Tibial artery (tissue), 4 donors: ENCODE measurements around the gene CYP26C1.

ENCODE experiments used
- DNase-seq, 2 donors: peaks; one replicate each; pipeline ENCODE4 v3.0.0-alpha.2; 2019
- H3K27ac ChIP-seq, 2 donors: fragments of 200-600 bp; sonication (generic) in 1 of 2; 1 replicate in 1 of 2; 2 replicates in 1 of 2; pipeline ENCODE4 v1.5.1; 2018 to 2019; ENCODE audit warnings: mild to moderate bottlenecking in 1 of 2
- H3K27me3 ChIP-seq, 2 donors: fragments of 200-600 bp; sonication (generic) in 1 of 2; one replicate each; pipeline versions ENCODE4 v1.5.1 to v1.6.0; 2016 to 2019
- H3K36me3 ChIP-seq, 3 donors: fragments of 200-600 bp; sonication (generic) in 2 of 3; one replicate each; pipeline ENCODE4 v1.5.1; 2016 to 2019; ENCODE audit warnings: mild to moderate bottlenecking in 2 of 3
- H3K4me1 ChIP-seq, 4 donors: fragments of 200-600 bp; sonication (generic) in 2 of 4; 1 replicate in 3 of 4; 2 replicates in 1 of 4; pipeline ENCODE4 v1.5.1; 2016 to 2019
- H3K4me3 ChIP-seq, 2 donors: fragments of 200-600 bp; sonication (generic) in 1 of 2; 1 replicate in 1 of 2; 2 replicates in 1 of 2; pipeline ENCODE4 v1.5.1; 2018 to 2019; ENCODE audit warnings: mild to moderate bottlenecking in 2 of 2
- H3K9me3 ChIP-seq, 3 donors: fragments of 200-600 bp; sonication (generic) in 1 of 3; one replicate each; pipeline ENCODE4 v1.5.1; 2016 to 2019
- CTCF ChIP-seq, 2 experiments: fragments of 200-600 bp in 1 of 2; fragments of 450-650 bp in 1 of 2; IDR thresholded peaks; one replicate each; pipeline ENCODE4 v1.5.1; 2017 to 2019; ENCODE audit warnings: antibody characterized with exemption in 2 of 2, mild to moderate bottlenecking in 1 of 2, moderate library complexity in 1 of 2
- intact Hi-C: fragments of 100-400 bp; cut with DNase I; formaldehyde crosslinking; loops from one replicate; pipeline ENCODE4 v1.15.0; 2023; ENCODE audit warnings: low total_unique reads

The CYP26C1 gene

DNA sequence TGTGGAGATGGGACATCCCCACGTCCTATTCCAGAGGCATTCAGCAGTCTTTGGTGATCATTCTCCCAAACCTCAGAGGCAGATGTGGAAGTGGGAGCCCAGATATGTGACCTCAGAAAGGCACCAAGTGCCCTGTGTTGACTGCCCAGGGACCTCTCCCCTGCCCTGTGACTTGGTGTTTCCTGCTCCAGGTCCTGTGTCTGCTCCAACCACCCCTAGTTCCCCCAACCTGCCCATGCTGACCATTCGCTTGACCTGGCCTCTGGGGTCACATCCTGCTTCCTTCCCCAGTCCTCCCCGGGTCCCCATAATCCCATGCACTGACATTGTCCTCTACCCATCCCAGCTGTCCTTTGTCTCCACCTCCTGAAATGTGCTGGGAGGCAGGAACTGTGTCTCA is 20.7 kb downstream of the CYP26C1 start:
- no peak for TF ChIP-seq CTCF (IDR thresholded peaks at IDR 0.05)
- H3K27me3 ChIP-seq: no peaks in the 10 kb centered on the region
- H3K9me3 ChIP-seq: no peaks in the 10 kb centered on the region
- intact Hi-C loops: loop anchor here (5.0 to 10.0 kb wide), 2 partner anchors 206 to 273 kb away; no protein-coding TSS in a partner anchor
- DNase-seq: no peak
- H3K4me3 ChIP-seq: no peak overlapping the region
- H3K4me1 ChIP-seq: peaks cover 0 to 9% (median 8%) of the 10 kb centered on the region in 4 donors
- no peaks in the 10 kb centered on the region for H3K36me3 ChIP-seq
- no peak overlapping the region for H3K27ac ChIP-seq

- Histone ChIP-seq H3K27me3 (no peaks in the 10 kb centered on the region), H3K27ac (no peak overlapping the region), H3K36me3 (no peaks in the 10 kb centered on the region), H3K4me1 (peaks cover 0 to 9% (median 8%) of the 10 kb centered on the region in 4 donors), H3K9me3 (no peaks in the 10 kb centered on the region), H3K4me3 (no peak overlapping the region)
- DNase-seq: no peak
- TF ChIP-seq CTCF (IDR thresholded peaks at IDR 0.05): no peak
- intact Hi-C loops: loop anchor here (5.0 to 10.0 kb wide), 2 partner anchors 205 to 273 kb away; no protein-coding TSS in a partner anchor
These were observed 21.2 kb downstream of the CYP26C1 start for GRCh38 chr10:93081834-93082233.

DNA sequence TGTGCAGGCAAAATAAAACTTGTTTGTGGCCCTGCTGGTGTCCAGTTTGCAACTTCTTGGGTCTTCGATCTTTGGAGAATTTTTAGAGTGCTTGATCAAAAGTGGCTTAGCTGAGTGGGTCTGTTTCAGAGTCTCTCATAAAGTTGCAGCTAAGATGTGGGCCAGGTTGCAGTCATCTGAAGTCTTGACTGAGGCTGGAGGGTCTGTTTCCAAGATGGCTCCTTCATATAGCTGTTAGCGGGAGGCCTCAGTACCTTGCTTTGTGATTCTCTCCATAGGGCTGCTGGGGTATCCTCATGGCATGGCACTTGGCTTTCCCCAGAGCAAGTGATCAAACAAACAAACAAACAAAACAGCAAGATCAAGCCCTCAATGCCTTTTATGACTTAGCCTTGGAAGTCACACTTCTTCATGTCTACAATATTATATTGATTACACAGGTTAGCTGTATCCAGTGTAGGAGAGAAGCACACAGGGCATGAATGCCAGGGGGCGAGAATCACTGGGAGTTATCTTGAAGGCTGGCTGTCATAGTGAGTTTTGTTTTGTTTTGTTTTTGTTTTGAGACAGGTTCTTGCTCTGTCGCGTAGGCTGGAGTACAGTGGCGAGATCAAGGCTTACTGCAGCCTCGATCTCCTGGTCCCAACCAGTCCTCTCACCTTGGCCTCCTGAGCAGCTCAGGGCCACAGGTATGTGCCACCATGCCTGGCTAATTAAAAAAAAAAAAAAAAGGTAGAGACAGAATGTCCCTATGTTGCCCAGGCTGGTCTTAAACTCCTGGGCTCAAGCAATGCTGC is 23.3 kb downstream of the CYP26C1 start:
- Histone ChIP-seq H3K27me3 (no peaks in the 10 kb centered on the region), H3K9me3 (no peaks in the 10 kb centered on the region), H3K36me3 (no peaks in the 10 kb centered on the region), H3K27ac (no peak overlapping the region), H3K4me3 (no peak overlapping the region), H3K4me1 (peaks cover 0 to 9% (median 8%) of the 10 kb centered on the region in 4 donors)
- no peak for DNase-seq
- no peak for TF ChIP-seq CTCF (IDR thresholded peaks at IDR 0.05)
- intact Hi-C loops: loop anchor here (5.0 to 10.0 kb wide), 2 partner anchors 203 to 271 kb away; no protein-coding TSS in a partner anchor

DNA sequence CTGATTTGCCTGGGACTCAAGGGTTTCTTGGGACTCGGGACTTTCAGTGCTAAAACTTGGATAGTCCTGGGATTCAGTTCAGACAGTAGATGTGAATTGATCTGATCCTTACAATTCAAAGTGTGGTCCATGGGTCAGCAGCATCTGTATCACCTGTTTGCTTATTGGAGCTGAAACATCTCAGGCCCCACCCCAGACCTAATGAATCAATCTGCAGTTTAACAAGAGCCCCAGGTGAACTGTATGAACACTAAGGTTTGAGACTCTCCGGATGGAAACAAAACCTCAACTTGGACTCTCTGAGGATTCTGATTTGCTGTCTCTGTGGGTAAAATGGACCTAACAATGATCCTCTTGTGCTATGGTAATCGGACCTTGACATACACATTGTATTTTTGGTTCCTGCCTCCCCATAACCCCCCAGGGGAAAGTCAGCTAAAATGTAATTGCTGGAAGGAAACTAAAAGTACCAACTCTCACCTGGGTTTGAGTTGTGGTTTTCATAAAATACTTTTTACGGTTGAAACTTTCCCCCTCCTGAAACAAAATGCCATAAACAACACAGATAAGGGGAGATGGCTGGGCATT is 24.8 kb downstream of the CYP26C1 start:
- Histone ChIP-seq H3K4me3 (no peak overlapping the region), H3K4me1 (peaks cover 0 to 3% (median 2%) of the 10 kb centered on the region in 4 donors), H3K36me3 (no peaks in the 10 kb centered on the region), H3K27ac (no peak overlapping the region), H3K27me3 (no peaks in the 10 kb centered on the region), H3K9me3 (no peaks in the 10 kb centered on the region)
- no peak for TF ChIP-seq CTCF (IDR thresholded peaks at IDR 0.05)
- intact Hi-C loops: loop anchor here (10.0 kb wide), 1 partner anchor 269 kb away; no protein-coding TSS in a partner anchor
- no peak for DNase-seq

GRCh38 chr10:93086289-93086688 is 25.7 kb downstream of the CYP26C1 start:
- H3K27ac ChIP-seq: no peak overlapping the region
- TF ChIP-seq CTCF (IDR thresholded peaks at IDR 0.05): no peak
- intact Hi-C loops: loop anchor here (10.0 kb wide), 1 partner anchor 269 kb away; no protein-coding TSS in a partner anchor
- no peaks in the 10 kb centered on the region for H3K36me3 ChIP-seq
- DNase-seq: no peak
- H3K9me3 ChIP-seq: no peaks in the 10 kb centered on the region
- no peaks in the 10 kb centered on the region for H3K4me1 ChIP-seq
- H3K27me3 ChIP-seq: no peaks in the 10 kb centered on the region
- H3K4me3 ChIP-seq: no peak overlapping the region
